CD4-positive, CD25-positive, alpha-beta regulatory T cell (primary cell): ENCODE data around the gene ATIC. TPM values are rescaled to one million over a fixed set of nuclear protein-coding genes. Genes with fewer than 3 reads are reported as not detected.
A peak's percentile ranks its signal among the peaks of the same experiment; 100 is the strongest.

Experiments
- ATAC-seq, 2 donors: fragments of 150-1000 bp; cut with Tn5 transposase; one replicate each; pipeline ENCODE4 v1.10.0; 2021; ENCODE audit warnings: low read depth in 2 of 2, moderate number of reproducible peaks in 2 of 2, moderate library complexity in 1 of 2
- DNase-seq, 3 donors: peaks; one replicate each; pipeline versions ENCODE4 v3.0.0 to v3.0.0-alpha.2; 2012 to 2022; ENCODE audit warnings: mixed read lengths in 1 of 3
- H3K27ac ChIP-seq: one replicate; pipeline ENCODE4 v1.7.0; 2013; ENCODE audit warnings: mild to moderate bottlenecking, low read length; ENCODE audit not compliant: insufficient read depth, poor library complexity, severe bottlenecking
- H3K27me3 ChIP-seq: one replicate; pipeline ENCODE4 v1.7.0; 2013; ENCODE audit warnings: low read length; ENCODE audit not compliant: control insufficient read depth, insufficient read depth
- H3K36me3 ChIP-seq: one replicate; pipeline ENCODE4 v1.7.0; 2013; ENCODE audit warnings: mild to moderate bottlenecking, low read length, moderate library complexity; ENCODE audit not compliant: control insufficient read depth, insufficient read depth
- H3K4me1 ChIP-seq: 2 replicates; pipeline ENCODE4 v1.7.0; 2013; ENCODE audit warnings: mild to moderate bottlenecking, low read length; ENCODE audit not compliant: insufficient read depth, control insufficient read depth, poor library complexity, severe bottlenecking
- H3K4me3 ChIP-seq: one replicate; pipeline ENCODE4 v1.7.0; 2013; ENCODE audit warnings: low read depth, mild to moderate bottlenecking, low read length, moderate library complexity
- H3K9me3 ChIP-seq, 2 experiments: 1 replicate in 1 of 2; 2 replicates in 1 of 2; pipeline ENCODE4 v1.7.0; 2013; ENCODE audit warnings: low read length in 2 of 2, mild to moderate bottlenecking in 1 of 2, moderate library complexity in 1 of 2; ENCODE audit not compliant: control insufficient read depth in 2 of 2
- H3K27ac Mint-ChIP-seq, 3 donors: one replicate each; pipeline ENCODE4 v1.8.0; 2020 to 2022; ENCODE audit warnings: mild to moderate bottlenecking in 3 of 3, mixed read lengths in 3 of 3, moderate library complexity in 2 of 3
- H3K27me3 Mint-ChIP-seq: one replicate; pipeline ENCODE4 v1.8.0; 2022; ENCODE audit warnings: mild to moderate bottlenecking, mixed read lengths
- H3K36me3 Mint-ChIP-seq: one replicate; pipeline ENCODE4 v1.8.0; 2020; ENCODE audit warnings: mixed read lengths
- H3K4me1 Mint-ChIP-seq, 4 donors: one replicate each; pipeline ENCODE4 v1.8.0; 2020 to 2022; ENCODE audit warnings: mixed read lengths in 4 of 4, mild to moderate bottlenecking in 1 of 4
- H3K4me3 Mint-ChIP-seq, 4 donors: one replicate each; pipeline ENCODE4 v1.8.0; 2020 to 2022; ENCODE audit warnings: mild to moderate bottlenecking in 4 of 4, mixed read lengths in 4 of 4, moderate library complexity in 3 of 4
- H3K9me3 Mint-ChIP-seq, 7 donors: one replicate each; pipeline ENCODE4 v1.8.0; 2020 to 2022; ENCODE audit warnings: mixed read lengths in 7 of 7, mild to moderate bottlenecking in 3 of 7, moderate library complexity in 2 of 7
- polyA plus RNA-seq, 4 donors: library from polyadenylated mRNA; unstranded; fragments of 300-500 nt; fragmentation: Illumina TruSeq; gene quantifications; one replicate each; pipeline ENCODE4 v1.2.3, GENCODE V29; 2021
- total RNA-seq: library from RNA; stranded (reverse); gene quantifications from one replicate; pipeline ENCODE4 v1.2.3, GENCODE V29; 2022

The ATIC gene
- total RNA-seq (48.8 TPM), polyA plus RNA-seq (100 to 1,000 TPM; 131 to 165 (median 146) TPM)

DNA sequence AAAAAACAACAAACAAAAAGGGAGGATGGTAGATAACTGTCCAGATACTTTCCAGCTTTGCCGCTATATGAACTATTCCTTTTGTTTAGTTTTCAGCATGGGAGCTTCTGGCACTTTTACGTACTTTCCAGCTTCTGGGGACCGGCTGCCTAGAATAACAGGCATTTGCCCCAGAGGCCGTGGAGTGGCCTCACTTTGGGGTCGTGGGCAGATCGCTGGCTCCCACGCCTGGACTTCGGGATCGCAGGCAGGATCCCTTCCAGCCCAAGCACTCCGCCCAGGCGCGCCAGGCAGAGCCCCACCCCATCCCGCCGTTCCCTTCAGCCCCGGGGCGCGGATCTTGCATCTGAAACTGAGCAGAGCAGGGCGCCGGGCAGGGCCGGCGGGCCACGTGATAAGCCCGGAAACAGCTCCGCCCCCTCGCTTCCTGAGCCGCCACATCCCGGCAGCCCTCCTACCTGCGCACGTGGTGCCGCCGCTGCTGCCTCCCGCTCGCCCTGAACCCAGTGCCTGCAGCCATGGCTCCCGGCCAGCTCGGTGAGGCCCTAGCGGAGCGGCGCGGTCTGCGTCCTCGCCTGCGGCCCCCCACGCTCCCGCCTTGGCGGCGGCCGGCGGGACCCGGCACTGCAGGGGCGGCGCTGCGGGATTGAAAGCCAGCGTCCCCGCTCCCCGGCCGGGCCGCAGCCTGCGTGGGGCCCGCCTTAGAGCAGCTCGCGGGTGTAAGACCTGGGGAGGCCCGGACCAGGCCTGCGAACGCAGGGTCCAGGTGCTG lies at the start of gene ATIC:
Gene ATIC (plus strand): TSS at position 435 of the 772 bp plus-strand sequence. CDS start 84 bp downstream, at position 519.
- peaks cover 25% of the 10 kb centered on the region for H3K36me3 Mint-ChIP-seq
- H3K4me1 Mint-ChIP-seq, result peaks cover 30 to 49% (median 36%) of the 10 kb centered on the region in 4 donors
- peak within 1 kb of the TSS; percentile 94 to 98 (median 96) for H3K4me3 Mint-ChIP-seq
- ATAC-seq (peak; percentile 98 to 99), DNase-seq (peak; percentile 84 to 96 (median 86))
- H3K9me3 Mint-ChIP-seq, result peaks cover 0 to 1% (median 0%) of the 10 kb centered on the region in 7 donors
- H3K9me3 ChIP-seq, result no peaks in the 10 kb centered on the region
- H3K36me3 ChIP-seq, result peaks cover 2% of the 10 kb centered on the region
- peak within 1 kb of the TSS; percentile 97 for H3K4me3 ChIP-seq
- H3K27me3 Mint-ChIP-seq, result no peaks in the 10 kb centered on the region
- peak within 1 kb of the TSS; percentile 83 to 95 (median 93) for H3K27ac Mint-ChIP-seq
- peak within 1 kb of the TSS; percentile 71 for H3K27ac ChIP-seq
- H3K4me1 ChIP-seq, result peaks cover 13% of the 10 kb centered on the region
- no peaks in the 10 kb centered on the region for H3K27me3 ChIP-seq

DNA sequence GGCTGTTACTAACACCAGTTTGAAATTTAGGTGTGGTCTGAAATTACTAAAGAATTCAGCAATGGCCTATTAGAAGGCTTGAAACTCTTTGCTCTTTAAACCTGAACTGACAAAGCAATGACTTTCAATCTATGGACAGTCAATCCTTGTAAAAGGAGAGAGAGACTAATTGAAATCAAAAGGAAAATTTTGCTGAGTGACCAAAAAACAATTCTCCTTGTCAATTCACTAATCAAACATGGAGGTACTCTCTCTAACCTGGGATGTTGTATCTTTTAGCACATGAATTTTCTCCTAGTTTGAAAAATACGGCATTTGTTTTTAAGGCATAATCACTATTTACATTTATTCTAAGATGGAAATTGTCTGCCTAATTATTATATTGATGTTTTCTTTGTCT lies 49.6 kb upstream of the ATIC start:
- H3K27ac Mint-ChIP-seq, result no peak overlapping the region
- H3K27me3 Mint-ChIP-seq, result no peaks in the 10 kb centered on the region
- H3K36me3 Mint-ChIP-seq, result no peaks in the 10 kb centered on the region
- Histone ChIP-seq H3K27me3 (no peaks in the 10 kb centered on the region), H3K9me3 (no peaks in the 10 kb centered on the region), H3K4me3 (no peak overlapping the region), H3K36me3 (no peaks in the 10 kb centered on the region), H3K27ac (no peak overlapping the region), H3K4me1 (no peaks in the 10 kb centered on the region)
- ATAC-seq (no peak), DNase-seq (no peak)
- no peaks in the 10 kb centered on the region for H3K4me1 Mint-ChIP-seq
- no peak overlapping the region for H3K4me3 Mint-ChIP-seq
- no peaks in the 10 kb centered on the region for H3K9me3 Mint-ChIP-seq

DNA sequence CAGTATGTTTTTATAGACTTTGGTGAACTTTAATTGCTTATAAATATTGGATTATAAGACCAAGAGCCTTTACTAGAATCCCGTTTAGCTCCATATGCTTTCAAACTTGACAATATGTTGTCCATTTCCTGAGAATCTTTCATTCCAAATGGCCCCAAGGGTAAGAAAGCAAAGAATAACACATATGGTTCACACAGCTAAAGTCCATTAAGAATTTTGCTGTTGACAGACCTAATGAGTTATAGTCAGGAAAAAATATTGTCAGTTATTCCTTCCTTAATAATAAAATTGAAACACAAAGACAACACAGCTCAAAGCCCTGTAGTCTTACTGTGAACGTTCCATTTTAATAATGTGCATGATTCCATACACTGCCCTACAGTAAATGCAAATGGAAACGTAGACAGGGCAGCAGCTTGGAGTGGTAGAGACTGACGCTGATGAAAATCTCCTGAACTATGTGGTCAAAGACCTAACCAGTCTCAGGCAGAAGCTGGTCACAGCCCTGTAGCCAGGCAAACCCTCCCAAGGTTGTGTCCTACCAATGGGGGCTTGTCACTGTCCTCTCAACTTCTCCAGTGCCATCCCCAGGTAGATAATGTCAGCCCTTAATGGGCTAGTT lies 49.0 kb upstream of the ATIC start:
- H3K4me3 ChIP-seq, result no peak overlapping the region
- Mint-ChIP-seq H3K27ac (no peak overlapping the region), H3K9me3 (no peaks in the 10 kb centered on the region), H3K36me3 (no peaks in the 10 kb centered on the region), H3K4me3 (no peak overlapping the region), H3K27me3 (no peaks in the 10 kb centered on the region), H3K4me1 (no peaks in the 10 kb centered on the region)
- no peaks in the 10 kb centered on the region for H3K27me3 ChIP-seq
- no peaks in the 10 kb centered on the region for H3K36me3 ChIP-seq
- no peak for ATAC-seq
- no peaks in the 10 kb centered on the region for H3K4me1 ChIP-seq
- no peak overlapping the region for H3K27ac ChIP-seq
- DNase-seq, result no peak
- no peaks in the 10 kb centered on the region for H3K9me3 ChIP-seq

DNA sequence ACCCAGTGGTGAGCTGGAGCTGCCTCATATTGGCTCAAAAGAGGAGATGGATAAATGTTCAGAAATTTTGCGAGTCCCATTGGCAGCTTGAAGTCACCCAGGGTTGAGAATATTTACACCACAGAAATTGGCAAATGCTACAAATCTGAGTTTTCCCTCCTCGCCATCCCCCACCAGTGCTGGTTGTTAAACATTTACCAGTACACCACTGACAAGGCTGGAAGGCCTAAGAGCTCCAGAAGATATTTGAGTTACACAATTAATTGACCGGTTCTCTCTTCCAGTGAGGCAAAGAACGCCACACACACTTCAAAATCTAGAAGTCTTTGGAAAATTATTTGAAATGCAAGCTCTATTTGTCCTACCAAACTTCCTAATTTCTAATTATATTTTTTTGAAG lies 47.5 kb upstream of the ATIC start:
- H3K36me3 Mint-ChIP-seq, result no peaks in the 10 kb centered on the region
- H3K4me3 ChIP-seq, result no peak overlapping the region

DNA sequence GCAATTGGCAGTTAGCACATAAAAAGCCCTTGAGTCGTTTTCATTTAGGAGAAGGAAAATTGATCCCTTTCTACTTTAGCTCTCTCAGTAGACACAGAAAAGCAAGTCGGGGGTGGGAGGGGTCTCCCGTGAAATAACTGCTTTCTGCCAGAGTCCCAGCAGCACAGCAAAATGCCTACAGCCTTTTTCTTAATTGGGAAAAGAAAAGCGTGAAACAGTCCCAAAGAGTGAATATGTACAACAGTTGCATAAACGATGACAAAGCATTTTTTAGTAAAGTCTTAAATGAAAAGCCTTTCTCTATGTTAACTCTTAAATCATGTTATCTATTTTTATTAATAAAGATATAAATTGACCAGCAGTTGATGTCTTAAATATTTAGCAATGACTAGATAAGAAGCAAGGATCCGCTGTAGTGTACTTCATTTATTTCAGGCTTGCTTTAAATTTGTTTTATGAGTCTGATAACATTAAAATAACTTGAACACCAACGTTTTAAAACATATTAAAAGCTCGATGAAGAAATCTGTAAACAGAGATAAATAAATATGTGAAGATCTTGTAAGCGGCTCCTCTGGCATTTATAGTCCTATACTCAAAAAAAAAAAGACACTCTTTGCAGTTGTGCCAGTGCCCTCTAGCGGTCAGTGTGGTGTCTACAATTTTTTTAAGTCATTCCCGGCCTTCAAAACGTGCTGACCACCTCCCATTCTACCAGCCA lies 42.3 kb upstream of the ATIC start:
- DNase-seq, result peak; percentile 29 to 66 (median 51)
- Mint-ChIP-seq H3K4me3 (no peak overlapping the region), H3K36me3 (no peaks in the 10 kb centered on the region), H3K27me3 (no peaks in the 10 kb centered on the region), H3K27ac (no peak overlapping the region), H3K4me1 (no peaks in the 10 kb centered on the region), H3K9me3 (peaks cover 0 to 3% (median 0%) of the 10 kb centered on the region in 7 donors)
- Histone ChIP-seq H3K27me3 (peaks cover 2% of the 10 kb centered on the region), H3K36me3 (no peaks in the 10 kb centered on the region), H3K9me3 (no peaks in the 10 kb centered on the region), H3K4me3 (no peak overlapping the region), H3K27ac (no peak overlapping the region), H3K4me1 (peaks cover 4% of the 10 kb centered on the region)
- peak; percentile 45 to 50 for ATAC-seq

More for the DNA sequence above, 47.5 kb upstream of the ATIC start:
- Mint-ChIP-seq H3K27me3 (no peaks in the 10 kb centered on the region), H3K4me3 (no peak overlapping the region), H3K27ac (no peak overlapping the region), H3K4me1 (no peaks in the 10 kb centered on the region), H3K9me3 (peaks cover 0 to 3% (median 0%) of the 10 kb centered on the region in 7 donors)
- Histone ChIP-seq H3K27me3 (peaks cover 1% of the 10 kb centered on the region), H3K9me3 (no peaks in the 10 kb centered on the region), H3K4me1 (no peaks in the 10 kb centered on the region), H3K27ac (no peak overlapping the region), H3K36me3 (no peaks in the 10 kb centered on the region)
- DNase-seq, result no peak
- no peak for ATAC-seq

DNA sequence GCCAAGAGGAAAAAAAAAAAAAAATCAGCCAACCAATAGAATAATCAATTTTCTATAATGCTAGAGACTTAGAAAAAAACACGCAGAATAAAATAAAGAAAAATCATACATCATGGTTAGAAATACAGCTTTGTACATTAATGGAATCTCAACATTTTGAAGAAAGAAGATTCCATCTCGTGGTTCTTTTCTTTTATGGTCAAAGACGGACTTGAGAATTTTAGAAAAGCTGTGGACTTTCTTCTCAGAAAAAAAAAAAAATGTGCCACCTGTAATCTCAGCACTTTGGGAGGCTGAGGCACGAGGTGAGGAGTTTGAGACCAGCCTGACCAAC lies 41.8 kb upstream of the ATIC start:
- Histone ChIP-seq H3K27me3 (peaks cover 2% of the 10 kb centered on the region), H3K4me3 (no peak overlapping the region), H3K4me1 (peaks cover 4% of the 10 kb centered on the region), H3K36me3 (no peaks in the 10 kb centered on the region), H3K27ac (no peak overlapping the region), H3K9me3 (no peaks in the 10 kb centered on the region)
- Mint-ChIP-seq H3K9me3 (peaks cover 0 to 3% (median 0%) of the 10 kb centered on the region in 7 donors), H3K27me3 (no peaks in the 10 kb centered on the region), H3K27ac (no peak overlapping the region), H3K4me1 (no peaks in the 10 kb centered on the region), H3K4me3 (no peak overlapping the region), H3K36me3 (no peaks in the 10 kb centered on the region)
- ATAC-seq (no peak), DNase-seq (no peak)

DNA sequence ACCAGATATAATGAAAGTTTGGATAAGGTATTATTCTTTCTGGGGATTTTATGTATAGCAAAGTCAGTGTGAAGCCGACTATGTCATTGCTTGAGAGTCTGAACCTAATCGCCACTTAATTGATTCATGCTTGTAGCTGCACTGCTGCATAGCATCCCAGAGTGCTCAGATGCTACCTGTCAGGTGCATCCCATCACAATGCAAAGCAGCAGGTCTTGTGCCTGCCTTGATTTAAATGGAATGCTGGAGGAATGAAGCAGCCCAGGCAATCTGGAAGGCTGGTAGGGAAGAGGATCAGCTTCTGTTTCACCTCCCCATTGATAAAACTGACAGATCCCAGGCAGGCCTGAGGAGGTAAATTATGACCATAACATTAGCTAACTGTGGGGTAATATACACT lies 40.4 kb upstream of the ATIC start:
- Mint-ChIP-seq H3K4me3 (no peak overlapping the region), H3K9me3 (peaks cover 0 to 3% (median 0%) of the 10 kb centered on the region in 7 donors), H3K27me3 (no peaks in the 10 kb centered on the region), H3K4me1 (no peaks in the 10 kb centered on the region), H3K27ac (no peak overlapping the region), H3K36me3 (no peaks in the 10 kb centered on the region)
- DNase-seq (no peak), ATAC-seq (no peak)
- no peak overlapping the region for H3K4me3 ChIP-seq
- H3K27me3 ChIP-seq, result peaks cover 6% of the 10 kb centered on the region
- peaks cover 4% of the 10 kb centered on the region for H3K4me1 ChIP-seq
- no peaks in the 10 kb centered on the region for H3K36me3 ChIP-seq
- H3K27ac ChIP-seq, result no peak overlapping the region
- no peaks in the 10 kb centered on the region for H3K9me3 ChIP-seq
